ENCODE results near the gene FBXO10. TPM values are rescaled to one million over a fixed set of nuclear protein-coding genes. Genes with fewer than 3 reads are reported as not detected.

Gene FBXO10
- total RNA-seq, 1 donor from 2014 or later = 8.0 TPM

GRCh38 chr9:37592108-37592951 lies 16.1 kb upstream of the FBXO10 start, which contains the start of gene TOMM5:
TOMM5 (minus strand) TSS chr9:37592597; CDS start chr9:37592532, 65 bp downstream.
- Histone ChIP-seq H3K27me3 (no peaks in the 10 kb centered on the region), H3K4me3 (peak within 1 kb of the TSS; percentile 94), H3K36me3 (peaks cover 15% of the 10 kb centered on the region), H3K27ac (peak within 1 kb of the TSS; percentile 86), H3K4me1 (peaks cover 26% of the 10 kb centered on the region), H3K9me3 (no peaks in the 10 kb centered on the region)
- DNase-seq (peak; percentile 96), ATAC-seq (peak; percentile 98)
- TF ChIP-seq, protein P1, sequence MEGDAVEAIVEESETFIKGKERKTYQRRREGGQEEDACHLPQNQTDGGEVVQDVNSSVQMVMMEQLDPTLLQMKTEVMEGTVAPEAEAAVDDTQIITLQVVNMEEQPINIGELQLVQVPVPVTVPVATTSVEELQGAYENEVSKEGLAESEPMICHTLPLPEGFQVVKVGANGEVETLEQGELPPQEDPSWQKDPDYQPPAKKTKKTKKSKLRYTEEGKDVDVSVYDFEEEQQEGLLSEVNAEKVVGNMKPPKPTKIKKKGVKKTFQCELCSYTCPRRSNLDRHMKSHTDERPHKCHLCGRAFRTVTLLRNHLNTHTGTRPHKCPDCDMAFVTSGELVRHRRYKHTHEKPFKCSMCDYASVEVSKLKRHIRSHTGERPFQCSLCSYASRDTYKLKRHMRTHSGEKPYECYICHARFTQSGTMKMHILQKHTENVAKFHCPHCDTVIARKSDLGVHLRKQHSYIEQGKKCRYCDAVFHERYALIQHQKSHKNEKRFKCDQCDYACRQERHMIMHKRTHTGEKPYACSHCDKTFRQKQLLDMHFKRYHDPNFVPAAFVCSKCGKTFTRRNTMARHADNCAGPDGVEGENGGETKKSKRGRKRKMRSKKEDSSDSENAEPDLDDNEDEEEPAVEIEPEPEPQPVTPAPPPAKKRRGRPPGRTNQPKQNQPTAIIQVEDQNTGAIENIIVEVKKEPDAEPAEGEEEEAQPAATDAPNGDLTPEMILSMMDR (IDR thresholded peaks at IDR 0.05) = no peak
- intact Hi-C loops (cut with DNase I) = no loop called here

GRCh38 chr9:37587521-37587920 lies 11.3 kb upstream of the FBXO10 start:
- ATAC-seq = no peak
- Histone ChIP-seq H3K4me1 (peaks cover 19% of the 10 kb centered on the region), H3K27me3 (no peaks in the 10 kb centered on the region), H3K36me3 (peaks cover 59% of the 10 kb centered on the region), H3K9me3 (no peaks in the 10 kb centered on the region), H3K4me3 (no peak overlapping the region), H3K27ac (no peak overlapping the region)
- intact Hi-C loops (cut with DNase I) = no loop called here
- no peak for DNase-seq
- TF ChIP-seq, protein P1 (IDR thresholded peaks at IDR 0.05) = no peak

DNA sequence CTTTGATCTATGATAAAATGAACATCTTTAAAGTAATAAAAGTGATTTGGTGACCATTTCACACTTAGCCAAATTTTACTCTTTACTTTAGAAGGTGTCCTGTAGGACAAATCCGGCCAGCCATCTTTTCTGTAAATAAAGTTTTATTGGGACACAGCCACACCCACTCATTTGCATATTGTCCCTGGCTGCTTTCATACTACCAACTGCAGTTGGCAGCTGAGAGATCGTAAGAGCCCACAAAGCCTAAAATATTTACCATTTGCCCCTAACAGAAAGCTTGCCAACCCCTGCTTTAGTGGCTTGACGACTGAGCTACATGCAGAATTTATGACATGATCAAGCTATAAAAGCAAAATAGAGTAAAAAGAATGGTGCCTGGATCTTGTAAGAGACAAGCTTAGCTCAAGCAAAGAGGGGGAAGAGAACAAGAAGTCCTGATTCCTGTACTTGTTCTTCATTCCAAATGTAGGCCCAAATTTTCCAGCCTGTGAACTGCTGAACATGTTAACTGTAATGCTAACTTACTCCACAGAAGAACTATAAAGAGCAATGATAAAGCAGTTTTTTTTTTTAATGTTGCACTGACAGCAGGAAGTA lies 7.4 kb upstream of the FBXO10 start:
- intact Hi-C loops (cut with DNase I) = no loop called here
- H3K27me3 ChIP-seq = no peaks in the 10 kb centered on the region
- ATAC-seq (no peak), DNase-seq (no peak)
- H3K4me1 ChIP-seq = no peaks in the 10 kb centered on the region
- H3K27ac ChIP-seq = no peak overlapping the region
- H3K9me3 ChIP-seq = no peaks in the 10 kb centered on the region
- TF ChIP-seq, protein P1 (IDR thresholded peaks at IDR 0.05) = no peak
- peaks cover 62% of the 10 kb centered on the region for H3K36me3 ChIP-seq
- no peak overlapping the region for H3K4me3 ChIP-seq

GRCh38 chr9:37582548-37583157 lies 6.5 kb upstream of the FBXO10 start:
- no peak overlapping the region for H3K27ac ChIP-seq
- peaks cover 52% of the 10 kb centered on the region for H3K36me3 ChIP-seq
- no peak overlapping the region for H3K4me3 ChIP-seq
- H3K9me3 ChIP-seq = no peaks in the 10 kb centered on the region
- ATAC-seq = peak; percentile 71
- intact Hi-C loops (cut with DNase I) = no loop called here
- TF ChIP-seq, protein P1 (IDR thresholded peaks at IDR 0.05) = peak; percentile 71
- no peaks in the 10 kb centered on the region for H3K4me1 ChIP-seq
- no peak for DNase-seq
- no peaks in the 10 kb centered on the region for H3K27me3 ChIP-seq

GRCh38 chr9:37575511-37575914 lies 667 bp downstream of the FBXO10 start:
- H3K27ac ChIP-seq = peak overlapping the region; percentile 82
- H3K9me3 ChIP-seq = no peaks in the 10 kb centered on the region
- intact Hi-C loops (cut with DNase I) = no loop called here
- no peak for ATAC-seq
- H3K36me3 ChIP-seq = no peaks in the 10 kb centered on the region
- H3K27me3 ChIP-seq = no peaks in the 10 kb centered on the region
- DNase-seq = no peak
- H3K4me3 ChIP-seq = peak overlapping the region; percentile 81
- TF ChIP-seq, protein P1 (IDR thresholded peaks at IDR 0.05) = no peak
- H3K4me1 ChIP-seq = peaks cover 16% of the 10 kb centered on the region
